HepG2 (cell line): ENCODE measurements around the gene CAND1. TPM values are rescaled to one million over a fixed set of nuclear protein-coding genes. Genes with fewer than 3 reads are reported as not detected.

Experiments used
- ATAC-seq: fragments of 200-7000 bp; cut with Tn5 transposase; 3 replicates; pipeline ENCODE4 v1.9.1; 2020; ENCODE audit warnings: mild to moderate bottlenecking, moderate library complexity
- BruUV-seq: library from RNA; stranded (reverse); fragments of 400-500 nt; replicated peaks from 2 replicates; lab custom pipeline; 2021; lab: Mats Ljungman, UMichigan
- CTCF ChIA-PET: fragments of 300-600 bp; formaldehyde crosslinking; extraction: SDS; loops from one replicate; lab custom pipeline; 2021; ENCODE audit warnings: low total read pairs, inconsistent platforms, low intra/inter-chr PET ratio; lab: Yijun Ruan, JAX
- POLR2A ChIA-PET: fragments of 350-600 bp; sonication (Branson Sonifier 250); formaldehyde crosslinking; loops from one replicate; lab custom pipeline; 2020; ENCODE audit warnings: antibody characterized with exemption, inconsistent platforms; lab: Yijun Ruan, JAX
- DNase-seq: peaks from one replicate; pipeline ENCODE4 v3.0.0-alpha.2; 2015; ENCODE audit warnings: low spot score
- FAIRE-seq: peaks from 3 replicates; lab custom pipeline; 2011; peaks lifted over from hg19 to GRCh38; lab: Jason Lieb, UNC
- H2AFZ ChIP-seq: one replicate; pipeline ENCODE4 v1.6.1; 2011; ENCODE audit warnings: low read length, inconsistent platforms
- H3K27ac ChIP-seq: fragments of 300-600 bp; 3 replicates; pipeline ENCODE4 v1.8.0; 2011; ENCODE audit warnings: mixed run types, mild to moderate bottlenecking, mixed read lengths, low read length, inconsistent platforms; ENCODE audit not compliant: insufficient read depth; ENCODE audit errors: extremely low read length
- H3K27me3 ChIP-seq, 2 experiments: fragments of 200-600 bp in 1 of 2; 2 replicates in 1 of 2; 3 replicates in 1 of 2; pipeline versions ENCODE4 v1.6.0 to v1.8.0; 2011; ENCODE audit warnings: low read length in 2 of 2, mild to moderate bottlenecking in 2 of 2, moderate library complexity in 2 of 2, inconsistent platforms in 1 of 2; ENCODE audit not compliant: insufficient read depth in 2 of 2, control insufficient read depth in 1 of 2
- H3K36me3 ChIP-seq, 2 experiments: fragments of 200-600 bp in 1 of 2; replicated peaks in 1 of 2; 2 replicates in 1 of 2; 3 replicates in 1 of 2; pipeline versions ENCODE4 v1.5.1 to v1.8.0; 2011; ENCODE audit warnings: low read length in 2 of 2, inconsistent platforms in 1 of 2; ENCODE audit not compliant: insufficient read depth in 2 of 2, control insufficient read depth in 1 of 2
- H3K4me1 ChIP-seq: 2 replicates; pipeline ENCODE4 v1.5.1; 2012; ENCODE audit warnings: low read length, inconsistent platforms; ENCODE audit not compliant: insufficient read depth
- H3K4me2 ChIP-seq: 2 replicates; pipeline ENCODE4 v1.6.0; 2011; ENCODE audit warnings: low read depth, low read length, inconsistent platforms
- H3K4me3 ChIP-seq, 3 experiments: fragments of 200-600 bp in 1 of 3; sonication (generic), shearing (Covaris generic) in 1 of 3; replicated peaks in 1 of 3; 2 replicates each; pipeline ENCODE4 v1.5.1; 2011 to 2016; ENCODE audit warnings: low read length in 3 of 3, inconsistent platforms in 2 of 3, low read depth in 2 of 3, mild to moderate bottlenecking in 2 of 3, control low read depth in 1 of 3, mixed read lengths in 1 of 3; ENCODE audit not compliant: insufficient read depth in 1 of 3
- H3K79me2 ChIP-seq: one replicate; pipeline ENCODE4 v1.6.1; 2011; ENCODE audit warnings: low read length, inconsistent platforms; ENCODE audit not compliant: insufficient read depth
- H3K9ac ChIP-seq: 2 replicates; pipeline ENCODE4 v1.6.0; 2011; ENCODE audit warnings: mild to moderate bottlenecking, low read depth, low read length, inconsistent platforms; ENCODE audit not compliant: insufficient read depth
- H3K9me3 ChIP-seq: 2 replicates; pipeline ENCODE4 v1.5.1; 2012; ENCODE audit warnings: mild to moderate bottlenecking, low read length
- H4K20me1 ChIP-seq: 2 replicates; pipeline ENCODE4 v1.6.0; 2011; ENCODE audit warnings: inconsistent platforms, mild to moderate bottlenecking, low read length, moderate library complexity; ENCODE audit not compliant: insufficient read depth
- NR1H2 ChIP-seq: sonication (generic); formaldehyde crosslinking; IDR thresholded peaks from 2 replicates; pipeline ENCODE4 v1.8.1; 2022; ENCODE audit warnings: low read depth, missing genetic modification reagents, borderline replicate concordance
- RXRB ChIP-seq: IDR thresholded peaks from 2 replicates; pipeline ENCODE4 v1.6.1; 2016; ENCODE audit warnings: borderline replicate concordance, missing genetic modification reagents, missing compliant biosample characterization
- SMARCE1 ChIP-seq: fragments of 450-650 bp; IDR thresholded peaks from 2 replicates; pipeline ENCODE4 v1.6.1; 2017; ENCODE audit warnings: borderline replicate concordance
- ZNF431 ChIP-seq: sonication (generic); formaldehyde crosslinking; IDR thresholded peaks from 2 replicates; pipeline ENCODE4 v1.9.0; 2022; ENCODE audit warnings: missing genetic modification reagents, low read depth, mild to moderate bottlenecking, borderline replicate concordance
- in situ Hi-C: cut with HindIII; loops from 2 replicates; pipeline ENCODE4 v1.10.0; 2017; ENCODE audit warnings: low pct_unique_long_range_greater_than_20kb; ENCODE audit not compliant: extremely low pct_ligation_motif_present
- intact Hi-C: fragments of 100-400 bp; cut with micrococcal nuclease; formaldehyde crosslinking; loops from one replicate; pipeline ENCODE4 v1.10.0; 2022; ENCODE audit not compliant: unreplicated experiment
- polyA plus RNA-seq, 8 experiments: library from polyadenylated mRNA; depleted of rRNA in 3 of 8; stranded (reverse) in 7 of 8; unstranded in 1 of 8; fragments of >200 nt; fragmentation: Illumina TruSeq in 4 of 8; extraction: Trizol in 4 of 8; gene quantifications; 2 replicates each; pipeline versions ENCODE4 v1.2.1 to v1.2.3, GENCODE V29; 2011 to 2016; ENCODE audit warnings: low read depth in 4 of 8, missing spikeins in 1 of 8, mixed read lengths in 1 of 8; ENCODE audit not compliant: insufficient read depth in 1 of 8
- total RNA-seq, 5 experiments: library from RNA; depleted of rRNA; stranded (reverse); fragments of >200 nt; fragmentation: Illumina TruSeq; extraction: Trizol; gene quantifications; 2 replicates each; pipeline ENCODE4 v1.2.3, GENCODE V29; 2016; ENCODE audit warnings: low read depth in 1 of 5
- TF ChIP-seq, protein P1 (sequence below): sonication (generic); formaldehyde crosslinking; IDR thresholded peaks from 2 replicates; pipeline ENCODE4 v1.8.0; 2022; ENCODE audit warnings: missing genetic modification reagents, mild to moderate bottlenecking, borderline replicate concordance
- TF ChIP-seq, protein P2 (sequence below): IDR thresholded peaks from 2 replicates; pipeline ENCODE4 v1.6.1; 2016; ENCODE audit warnings: mild to moderate bottlenecking
- TF ChIP-seq, protein P3 (sequence below): sonication (generic); formaldehyde crosslinking; IDR thresholded peaks from 2 replicates; pipeline ENCODE4 v1.4.0; 2020; ENCODE audit warnings: missing genetic modification reagents
- TF ChIP-seq, protein P4 (sequence below): sonication (generic); formaldehyde crosslinking; IDR thresholded peaks from 2 replicates; pipeline ENCODE4 v1.4.0; 2020; ENCODE audit warnings: missing genetic modification reagents
- TF ChIP-seq, protein P5 (sequence below): sonication (generic); formaldehyde crosslinking; IDR thresholded peaks from 2 replicates; pipeline ENCODE4 v1.5.0; 2020; ENCODE audit warnings: missing genetic modification reagents
- TF ChIP-seq, protein P6 (sequence below): fragments of 450-650 bp; IDR thresholded peaks from 2 replicates; pipeline ENCODE4 v1.6.1; 2017; ENCODE audit warnings: mild to moderate bottlenecking

Gene CAND1
- total and polyA plus RNA-seq, 2 of the 13 experiments (the other 11 are each of a cell fraction or from before 2014, with no cell fraction given): 56.2 to 138 TPM

DNA sequence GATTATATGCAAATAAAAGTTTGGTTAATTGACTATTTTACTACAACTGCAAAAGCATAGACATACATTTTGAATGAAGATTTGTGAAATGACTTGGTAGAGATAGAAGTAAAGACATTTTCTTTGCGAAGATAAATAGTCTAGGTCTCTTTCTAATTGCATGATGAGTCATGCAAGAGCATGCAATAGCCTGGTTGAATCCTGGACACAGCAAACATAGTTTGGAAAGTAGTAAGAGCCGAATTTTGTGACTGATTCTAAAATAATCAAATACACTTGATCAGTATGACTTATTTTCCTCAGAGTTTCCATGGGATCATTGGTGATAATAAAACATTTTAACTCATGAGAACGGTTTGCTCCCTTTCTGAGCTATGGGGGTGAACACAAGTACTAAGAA is 27.7 kb upstream of the CAND1 start (continued):
- TF ChIP-seq, protein P1, sequence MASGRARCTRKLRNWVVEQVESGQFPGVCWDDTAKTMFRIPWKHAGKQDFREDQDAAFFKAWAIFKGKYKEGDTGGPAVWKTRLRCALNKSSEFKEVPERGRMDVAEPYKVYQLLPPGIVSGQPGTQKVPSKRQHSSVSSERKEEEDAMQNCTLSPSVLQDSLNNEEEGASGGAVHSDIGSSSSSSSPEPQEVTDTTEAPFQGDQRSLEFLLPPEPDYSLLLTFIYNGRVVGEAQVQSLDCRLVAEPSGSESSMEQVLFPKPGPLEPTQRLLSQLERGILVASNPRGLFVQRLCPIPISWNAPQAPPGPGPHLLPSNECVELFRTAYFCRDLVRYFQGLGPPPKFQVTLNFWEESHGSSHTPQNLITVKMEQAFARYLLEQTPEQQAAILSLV (CRISPR knock-in tag): no peak
- TF ChIP-seq, protein P2, sequence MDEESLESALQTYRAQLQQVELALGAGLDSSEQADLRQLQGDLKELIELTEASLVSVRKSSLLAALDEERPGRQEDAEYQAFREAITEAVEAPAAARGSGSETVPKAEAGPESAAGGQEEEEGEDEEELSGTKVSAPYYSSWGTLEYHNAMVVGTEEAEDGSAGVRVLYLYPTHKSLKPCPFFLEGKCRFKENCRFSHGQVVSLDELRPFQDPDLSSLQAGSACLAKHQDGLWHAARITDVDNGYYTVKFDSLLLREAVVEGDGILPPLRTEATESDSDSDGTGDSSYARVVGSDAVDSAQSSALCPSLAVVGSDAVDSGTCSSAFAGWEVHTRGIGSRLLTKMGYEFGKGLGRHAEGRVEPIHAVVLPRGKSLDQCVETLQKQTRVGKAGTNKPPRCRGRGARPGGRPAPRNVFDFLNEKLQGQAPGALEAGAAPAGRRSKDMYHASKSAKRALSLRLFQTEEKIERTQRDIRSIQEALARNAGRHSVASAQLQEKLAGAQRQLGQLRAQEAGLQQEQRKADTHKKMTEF (CRISPR knock-in tag): no peak
- TF ChIP-seq, protein P3, sequence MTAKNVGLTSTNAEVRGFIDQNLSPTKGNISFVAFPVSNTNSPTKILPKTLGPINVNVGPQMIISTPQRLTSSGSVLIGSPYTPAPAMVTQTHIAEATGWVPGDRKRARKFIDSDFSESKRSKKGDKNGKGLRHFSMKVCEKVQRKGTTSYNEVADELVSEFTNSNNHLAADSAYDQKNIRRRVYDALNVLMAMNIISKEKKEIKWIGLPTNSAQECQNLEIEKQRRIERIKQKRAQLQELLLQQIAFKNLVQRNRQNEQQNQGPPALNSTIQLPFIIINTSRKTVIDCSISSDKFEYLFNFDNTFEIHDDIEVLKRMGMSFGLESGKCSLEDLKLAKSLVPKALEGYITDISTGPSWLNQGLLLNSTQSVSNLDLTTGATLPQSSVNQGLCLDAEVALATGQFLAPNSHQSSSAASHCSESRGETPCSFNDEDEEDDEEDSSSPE (CRISPR knock-in tag): no peak
- TF ChIP-seq SMARCE1: no peak

DNA sequence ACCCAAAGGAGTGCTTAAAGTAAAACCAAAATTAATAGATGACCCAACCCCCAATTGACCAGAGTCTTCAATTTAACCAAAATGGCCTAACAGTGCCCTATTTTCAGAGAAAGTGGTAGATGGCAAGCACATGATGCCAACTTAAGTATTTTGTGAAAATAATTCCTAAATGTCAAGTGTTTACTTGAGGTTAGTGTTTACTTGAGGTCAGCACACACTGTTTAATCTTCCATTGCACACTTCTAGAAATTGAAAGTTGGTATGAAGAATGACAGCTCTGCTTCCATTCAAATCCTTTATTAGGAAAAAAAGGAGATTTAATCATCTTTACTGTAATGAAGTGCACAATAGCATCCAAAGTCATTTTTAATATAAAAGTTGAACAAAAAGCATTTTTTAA is 25.9 kb upstream of the CAND1 start:
- ChIA-PET POLR2A (no interaction called here), CTCF (no interaction called here)
- Histone ChIP-seq H3K9ac (no peak overlapping the region), H3K27ac (no peak overlapping the region), H2AFZ (no peak overlapping the region), H3K4me3 (no peak overlapping the region), H3K79me2 (no peaks in the 10 kb centered on the region), H3K9me3 (no peaks in the 10 kb centered on the region), H4K20me1 (no peaks in the 10 kb centered on the region), H3K36me3 (no peaks in the 10 kb centered on the region), H3K27me3 (no peaks in the 10 kb centered on the region; a peak in 1 of 5 replicates), H3K4me1 (no peaks in the 10 kb centered on the region), H3K4me2 (no peak overlapping the region)
- ATAC-seq (no peak), FAIRE-seq (no peak), DNase-seq (no peak)
- no TSS peak for BruUV-seq
- intact Hi-C loops: no loop called here
- in situ Hi-C loops: no loop called here
- TF ChIP-seq NR1H2 (CRISPR knock-in tag) (no peak), RXRB (CRISPR knock-in tag) (no peak), ZNF431 (no peak)
- TF ChIP-seq, protein P4, sequence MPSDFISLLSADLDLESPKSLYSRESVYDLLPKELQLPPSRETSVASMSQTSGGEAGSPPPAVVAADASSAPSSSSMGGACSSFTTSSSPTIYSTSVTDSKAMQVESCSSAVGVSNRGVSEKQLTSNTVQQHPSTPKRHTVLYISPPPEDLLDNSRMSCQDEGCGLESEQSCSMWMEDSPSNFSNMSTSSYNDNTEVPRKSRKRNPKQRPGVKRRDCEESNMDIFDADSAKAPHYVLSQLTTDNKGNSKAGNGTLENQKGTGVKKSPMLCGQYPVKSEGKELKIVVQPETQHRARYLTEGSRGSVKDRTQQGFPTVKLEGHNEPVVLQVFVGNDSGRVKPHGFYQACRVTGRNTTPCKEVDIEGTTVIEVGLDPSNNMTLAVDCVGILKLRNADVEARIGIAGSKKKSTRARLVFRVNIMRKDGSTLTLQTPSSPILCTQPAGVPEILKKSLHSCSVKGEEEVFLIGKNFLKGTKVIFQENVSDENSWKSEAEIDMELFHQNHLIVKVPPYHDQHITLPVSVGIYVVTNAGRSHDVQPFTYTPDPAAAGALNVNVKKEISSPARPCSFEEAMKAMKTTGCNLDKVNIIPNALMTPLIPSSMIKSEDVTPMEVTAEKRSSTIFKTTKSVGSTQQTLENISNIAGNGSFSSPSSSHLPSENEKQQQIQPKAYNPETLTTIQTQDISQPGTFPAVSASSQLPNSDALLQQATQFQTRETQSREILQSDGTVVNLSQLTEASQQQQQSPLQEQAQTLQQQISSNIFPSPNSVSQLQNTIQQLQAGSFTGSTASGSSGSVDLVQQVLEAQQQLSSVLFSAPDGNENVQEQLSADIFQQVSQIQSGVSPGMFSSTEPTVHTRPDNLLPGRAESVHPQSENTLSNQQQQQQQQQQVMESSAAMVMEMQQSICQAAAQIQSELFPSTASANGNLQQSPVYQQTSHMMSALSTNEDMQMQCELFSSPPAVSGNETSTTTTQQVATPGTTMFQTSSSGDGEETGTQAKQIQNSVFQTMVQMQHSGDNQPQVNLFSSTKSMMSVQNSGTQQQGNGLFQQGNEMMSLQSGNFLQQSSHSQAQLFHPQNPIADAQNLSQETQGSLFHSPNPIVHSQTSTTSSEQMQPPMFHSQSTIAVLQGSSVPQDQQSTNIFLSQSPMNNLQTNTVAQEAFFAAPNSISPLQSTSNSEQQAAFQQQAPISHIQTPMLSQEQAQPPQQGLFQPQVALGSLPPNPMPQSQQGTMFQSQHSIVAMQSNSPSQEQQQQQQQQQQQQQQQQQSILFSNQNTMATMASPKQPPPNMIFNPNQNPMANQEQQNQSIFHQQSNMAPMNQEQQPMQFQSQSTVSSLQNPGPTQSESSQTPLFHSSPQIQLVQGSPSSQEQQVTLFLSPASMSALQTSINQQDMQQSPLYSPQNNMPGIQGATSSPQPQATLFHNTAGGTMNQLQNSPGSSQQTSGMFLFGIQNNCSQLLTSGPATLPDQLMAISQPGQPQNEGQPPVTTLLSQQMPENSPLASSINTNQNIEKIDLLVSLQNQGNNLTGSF: no peak
- TF ChIP-seq, protein P5, sequence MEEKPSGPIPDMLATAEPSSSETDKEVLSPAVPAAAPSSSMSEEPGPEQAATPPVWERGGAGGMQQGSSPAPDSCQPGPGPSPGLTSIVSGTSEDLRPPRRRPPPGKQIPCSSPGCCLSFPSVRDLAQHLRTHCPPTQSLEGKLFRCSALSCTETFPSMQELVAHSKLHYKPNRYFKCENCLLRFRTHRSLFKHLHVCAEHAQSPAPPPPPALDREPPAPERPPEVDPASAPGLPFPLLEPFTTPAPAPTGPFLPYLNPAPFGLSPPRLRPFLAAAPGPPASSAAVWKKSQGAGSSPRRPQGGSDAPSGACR: no peak
- TF ChIP-seq, protein P6, sequence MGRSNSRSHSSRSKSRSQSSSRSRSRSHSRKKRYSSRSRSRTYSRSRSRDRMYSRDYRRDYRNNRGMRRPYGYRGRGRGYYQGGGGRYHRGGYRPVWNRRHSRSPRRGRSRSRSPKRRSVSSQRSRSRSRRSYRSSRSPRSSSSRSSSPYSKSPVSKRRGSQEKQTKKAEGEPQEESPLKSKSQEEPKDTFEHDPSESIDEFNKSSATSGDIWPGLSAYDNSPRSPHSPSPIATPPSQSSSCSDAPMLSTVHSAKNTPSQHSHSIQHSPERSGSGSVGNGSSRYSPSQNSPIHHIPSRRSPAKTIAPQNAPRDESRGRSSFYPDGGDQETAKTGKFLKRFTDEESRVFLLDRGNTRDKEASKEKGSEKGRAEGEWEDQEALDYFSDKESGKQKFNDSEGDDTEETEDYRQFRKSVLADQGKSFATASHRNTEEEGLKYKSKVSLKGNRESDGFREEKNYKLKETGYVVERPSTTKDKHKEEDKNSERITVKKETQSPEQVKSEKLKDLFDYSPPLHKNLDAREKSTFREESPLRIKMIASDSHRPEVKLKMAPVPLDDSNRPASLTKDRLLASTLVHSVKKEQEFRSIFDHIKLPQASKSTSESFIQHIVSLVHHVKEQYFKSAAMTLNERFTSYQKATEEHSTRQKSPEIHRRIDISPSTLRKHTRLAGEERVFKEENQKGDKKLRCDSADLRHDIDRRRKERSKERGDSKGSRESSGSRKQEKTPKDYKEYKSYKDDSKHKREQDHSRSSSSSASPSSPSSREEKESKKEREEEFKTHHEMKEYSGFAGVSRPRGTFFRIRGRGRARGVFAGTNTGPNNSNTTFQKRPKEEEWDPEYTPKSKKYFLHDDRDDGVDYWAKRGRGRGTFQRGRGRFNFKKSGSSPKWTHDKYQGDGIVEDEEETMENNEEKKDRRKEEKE: no peak
